Osteoblast (primary cell): Measurements from ENCODE around the gene IRF6. TPM values are rescaled to one million over a fixed set of nuclear protein-coding genes. Genes with fewer than 3 reads are reported as not detected.
"Not testable (repeated sequence)": the region's sequence is repeated elsewhere in the genome, so short reads cannot be mapped to it uniquely, and the experiment has no call there.

Experiments
- DNase-seq: peaks from one replicate; pipeline ENCODE4 v3.0.0; 2011; ENCODE audit warnings: low spot score, mixed read lengths; ENCODE audit not compliant: insufficient read length; ENCODE audit errors: missing footprints
- H2AFZ ChIP-seq: 2 replicates; pipeline ENCODE4 v1.6.0; 2011; ENCODE audit warnings: mild to moderate bottlenecking, low read length
- H3K27ac ChIP-seq: 2 replicates; pipeline ENCODE4 v1.5.1; 2011; ENCODE audit warnings: mild to moderate bottlenecking, low read depth, low read length, moderate library complexity
- H3K27me3 ChIP-seq: 2 replicates; pipeline ENCODE4 v1.6.0; 2012; ENCODE audit warnings: mild to moderate bottlenecking, control low read depth, inconsistent platforms, low read length, moderate library complexity; ENCODE audit not compliant: insufficient read depth
- H3K36me3 ChIP-seq: 2 replicates; pipeline ENCODE4 v1.5.1; 2011; ENCODE audit warnings: mild to moderate bottlenecking, low read length, control low read depth, moderate library complexity; ENCODE audit not compliant: insufficient read depth
- H3K4me1 ChIP-seq: 2 replicates; pipeline ENCODE4 v1.5.1; 2011; ENCODE audit warnings: mild to moderate bottlenecking, low read length, control low read depth, moderate library complexity; ENCODE audit not compliant: insufficient read depth
- H3K4me2 ChIP-seq: 2 replicates; pipeline ENCODE4 v1.6.0; 2011; ENCODE audit warnings: mild to moderate bottlenecking, low read length; ENCODE audit not compliant: insufficient read depth
- H3K4me3 ChIP-seq: fragments of 200-600 bp; sonication (generic); 3 replicates; pipeline ENCODE4 v1.5.1; 2012; ENCODE audit warnings: mild to moderate bottlenecking, low read length, inconsistent platforms; ENCODE audit not compliant: insufficient read depth
- H3K79me2 ChIP-seq: 2 replicates; pipeline ENCODE4 v1.6.0; 2012; ENCODE audit warnings: mild to moderate bottlenecking, low read length, control low read depth, inconsistent platforms; ENCODE audit not compliant: insufficient read depth
- H3K9me3 ChIP-seq: 2 replicates; pipeline ENCODE4 v1.5.1; 2011; ENCODE audit warnings: low read depth, low read length, control low read depth
- H4K20me1 ChIP-seq: 2 replicates; pipeline ENCODE4 v1.6.0; 2012; ENCODE audit warnings: mild to moderate bottlenecking, low read length, control low read depth; ENCODE audit not compliant: insufficient read depth
- total RNA-seq: library from RNA; depleted of rRNA; stranded (reverse); fragments of >200 nt; gene quantifications from 2 replicates; pipeline ENCODE4 v1.2.3, GENCODE V29; 2012
- TF ChIP-seq, protein P1 (sequence below): IDR thresholded peaks from 2 replicates; pipeline ENCODE4 v1.5.1; 2011; ENCODE audit warnings: mild to moderate bottlenecking, low read depth, low read length, moderate library complexity; ENCODE audit errors: extremely low read depth

IRF6 gene
- total RNA-seq, 1 donor, result 0.72 TPM

DNA sequence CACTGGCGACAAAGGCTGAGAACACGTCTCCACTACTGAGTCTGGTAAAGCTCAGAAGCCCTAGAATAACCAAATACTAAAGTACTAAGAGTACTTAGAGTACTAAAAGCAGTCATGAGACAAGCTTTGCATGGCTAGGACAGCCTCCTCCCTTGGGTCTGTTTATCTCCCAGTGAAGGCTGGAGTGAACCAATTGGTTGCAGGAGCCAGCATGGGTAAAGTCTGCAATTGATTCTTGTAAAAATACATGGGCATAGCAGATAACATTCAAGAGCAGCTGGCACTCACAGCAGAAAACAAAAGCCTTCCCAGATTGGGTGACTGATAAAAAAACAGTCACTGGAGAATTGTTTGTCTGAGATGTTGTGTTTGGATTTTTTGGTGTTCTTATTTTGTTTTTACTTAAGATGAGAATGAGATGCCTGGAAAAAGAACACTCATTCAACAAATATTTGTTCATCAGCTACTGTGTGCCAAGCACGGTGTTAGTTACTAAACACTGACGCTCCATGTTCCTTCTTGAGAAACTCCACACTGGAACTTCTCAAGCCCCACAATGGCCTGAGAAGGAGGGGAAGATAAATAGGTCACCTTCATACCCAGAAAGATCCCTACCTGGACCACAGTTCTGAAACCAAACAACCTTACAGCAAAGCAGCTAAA lies 3.7 kb downstream of the IRF6 start:
- no peak overlapping the region for H3K27ac ChIP-seq
- H3K4me3 ChIP-seq, result no peak overlapping the region
- H3K79me2 ChIP-seq, result no peaks in the 10 kb centered on the region
- peaks cover 21% of the 10 kb centered on the region for H3K4me1 ChIP-seq
- no peaks in the 10 kb centered on the region for H4K20me1 ChIP-seq
- TF ChIP-seq, protein P1, sequence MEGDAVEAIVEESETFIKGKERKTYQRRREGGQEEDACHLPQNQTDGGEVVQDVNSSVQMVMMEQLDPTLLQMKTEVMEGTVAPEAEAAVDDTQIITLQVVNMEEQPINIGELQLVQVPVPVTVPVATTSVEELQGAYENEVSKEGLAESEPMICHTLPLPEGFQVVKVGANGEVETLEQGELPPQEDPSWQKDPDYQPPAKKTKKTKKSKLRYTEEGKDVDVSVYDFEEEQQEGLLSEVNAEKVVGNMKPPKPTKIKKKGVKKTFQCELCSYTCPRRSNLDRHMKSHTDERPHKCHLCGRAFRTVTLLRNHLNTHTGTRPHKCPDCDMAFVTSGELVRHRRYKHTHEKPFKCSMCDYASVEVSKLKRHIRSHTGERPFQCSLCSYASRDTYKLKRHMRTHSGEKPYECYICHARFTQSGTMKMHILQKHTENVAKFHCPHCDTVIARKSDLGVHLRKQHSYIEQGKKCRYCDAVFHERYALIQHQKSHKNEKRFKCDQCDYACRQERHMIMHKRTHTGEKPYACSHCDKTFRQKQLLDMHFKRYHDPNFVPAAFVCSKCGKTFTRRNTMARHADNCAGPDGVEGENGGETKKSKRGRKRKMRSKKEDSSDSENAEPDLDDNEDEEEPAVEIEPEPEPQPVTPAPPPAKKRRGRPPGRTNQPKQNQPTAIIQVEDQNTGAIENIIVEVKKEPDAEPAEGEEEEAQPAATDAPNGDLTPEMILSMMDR, result no peak
- no peak for DNase-seq
- no peak overlapping the region for H3K4me2 ChIP-seq
- H2AFZ ChIP-seq, result peak overlapping the region; percentile 16
- H3K36me3 ChIP-seq, result no peaks in the 10 kb centered on the region
- H3K9me3 ChIP-seq, result no peaks in the 10 kb centered on the region
- peaks cover 11% of the 10 kb centered on the region for H3K27me3 ChIP-seq

DNA sequence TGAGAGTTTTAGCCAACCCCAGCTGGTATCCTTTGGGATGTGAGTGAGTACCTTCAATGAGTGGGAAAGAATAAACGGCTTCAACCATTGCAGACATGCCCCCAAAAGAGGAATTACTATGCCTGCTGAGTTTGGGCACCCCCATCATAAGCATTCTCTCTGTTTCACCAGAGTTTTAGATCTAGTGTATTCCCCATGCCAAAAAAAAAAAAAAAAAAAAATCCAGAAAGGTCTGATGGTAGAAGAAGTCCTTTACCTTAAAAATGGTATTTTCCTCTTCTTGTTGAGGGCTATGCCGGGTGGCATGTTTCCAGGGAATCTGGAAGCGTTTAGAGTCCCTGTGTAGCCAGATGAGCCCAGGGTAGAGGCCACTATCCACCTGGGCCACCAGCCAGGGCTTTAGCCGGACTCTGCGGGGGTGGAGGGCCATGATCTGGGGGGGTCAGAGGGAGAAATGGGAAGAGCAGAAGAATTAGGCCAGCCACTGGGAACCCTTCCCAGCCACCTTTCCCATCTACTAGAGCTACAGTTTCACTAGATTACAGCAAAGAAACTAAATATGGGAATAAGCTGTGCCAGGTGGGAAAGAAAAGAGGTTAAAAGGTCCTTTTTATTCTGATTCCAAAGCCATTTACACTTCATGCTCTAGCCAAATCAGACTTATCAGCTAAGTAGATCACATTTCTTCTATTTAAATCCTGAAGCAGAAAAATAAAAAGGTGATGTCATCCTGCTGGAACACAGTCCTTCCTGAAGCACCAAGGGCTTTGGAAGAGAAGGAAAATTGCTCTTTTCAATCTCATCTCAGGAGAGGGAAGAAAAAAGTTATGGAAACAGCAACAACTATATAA lies 4.7 kb downstream of the IRF6 start:
- no peaks in the 10 kb centered on the region for H3K79me2 ChIP-seq
- peaks cover 11% of the 10 kb centered on the region for H3K27me3 ChIP-seq
- peaks cover 15% of the 10 kb centered on the region for H3K4me1 ChIP-seq
- no peaks in the 10 kb centered on the region for H4K20me1 ChIP-seq
- no peak overlapping the region for H3K4me2 ChIP-seq
- no peak for DNase-seq
- H2AFZ ChIP-seq, result no peak overlapping the region
- H3K27ac ChIP-seq, result no peak overlapping the region
- H3K4me3 ChIP-seq, result no peak overlapping the region
- TF ChIP-seq, protein P1, result no peak
- H3K36me3 ChIP-seq, result no peaks in the 10 kb centered on the region
- H3K9me3 ChIP-seq, result no peaks in the 10 kb centered on the region

DNA sequence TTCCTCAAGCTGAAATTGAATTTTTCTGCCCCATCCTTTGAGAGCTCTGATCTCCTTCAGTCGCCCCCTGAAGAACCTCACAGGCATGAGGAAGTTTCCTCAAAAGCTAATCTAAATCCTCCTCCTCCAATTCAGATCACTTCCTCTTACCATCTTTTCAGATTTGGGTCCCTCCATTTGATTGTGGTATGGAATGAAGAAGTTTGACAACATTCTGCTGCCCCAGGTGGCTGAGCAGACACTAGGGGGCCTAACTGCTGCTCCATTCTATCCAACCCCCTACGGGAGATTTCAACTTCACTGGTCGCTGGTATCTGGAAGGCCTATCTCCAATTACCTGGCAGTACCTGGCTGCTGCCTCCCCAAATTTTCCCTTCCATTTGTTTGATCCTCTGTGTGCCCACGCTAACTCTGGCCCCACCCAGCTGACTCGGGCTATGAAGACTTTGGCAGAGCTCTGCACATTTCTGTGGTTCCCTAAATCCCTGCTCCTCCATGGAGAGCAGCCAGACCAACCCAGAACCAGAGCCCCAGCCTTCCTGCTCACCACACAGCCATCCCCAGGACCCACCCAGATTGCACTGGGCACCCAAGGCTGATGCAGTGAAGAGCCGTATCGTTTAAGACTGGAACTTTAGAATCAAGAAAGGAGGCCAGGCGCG lies 7.8 kb downstream of the IRF6 start:
- no peaks in the 10 kb centered on the region for H3K9me3 ChIP-seq
- no peaks in the 10 kb centered on the region for H3K36me3 ChIP-seq
- no peak overlapping the region for H3K27ac ChIP-seq
- DNase-seq, result no peak
- no peaks in the 10 kb centered on the region for H4K20me1 ChIP-seq
- H3K4me1 ChIP-seq, result peaks cover 14% of the 10 kb centered on the region
- H3K79me2 ChIP-seq, result no peaks in the 10 kb centered on the region
- peaks cover 5% of the 10 kb centered on the region for H3K27me3 ChIP-seq
- TF ChIP-seq, protein P1, result peak; percentile 34
- H3K4me2 ChIP-seq, result no peak overlapping the region
- peak overlapping the region; percentile 69 for H2AFZ ChIP-seq
- no peak overlapping the region for H3K4me3 ChIP-seq

DNA sequence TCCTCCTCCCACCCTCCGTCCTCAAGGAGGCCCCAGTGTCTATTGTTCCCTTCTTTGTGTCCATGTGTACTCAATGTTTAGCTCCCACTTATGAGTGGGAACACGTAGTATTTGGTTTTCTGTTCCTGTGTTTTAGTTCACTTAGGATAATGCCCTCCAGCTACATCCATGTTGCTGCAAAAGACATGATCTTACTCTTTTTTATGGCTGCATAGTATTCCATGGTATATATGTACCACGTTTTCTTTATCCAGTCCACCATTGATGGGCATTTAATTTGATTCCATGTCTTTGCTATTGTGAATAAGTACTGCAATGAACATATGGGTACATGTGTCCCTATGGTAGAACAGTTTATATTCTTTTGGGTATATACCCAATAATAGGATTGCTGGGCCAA lies 12.2 kb downstream of the IRF6 start:
- not testable (repeated sequence) for H3K79me2 ChIP-seq, H3K27me3 ChIP-seq, H3K4me3 ChIP-seq, H3K27ac ChIP-seq, H3K4me1 ChIP-seq, H3K9me3 ChIP-seq, H4K20me1 ChIP-seq, H3K36me3 ChIP-seq, H2AFZ ChIP-seq, H3K4me2 ChIP-seq, DNase-seq
